SK-N-SH (cell line): Measurements from ENCODE around the gene MRPL9. TPM values are rescaled to one million over a fixed set of nuclear protein-coding genes. Genes with fewer than 3 reads are reported as not detected.

ENCODE experiments used
- CTCF ChIA-PET: fragments of 300-600, 350-600 bp; formaldehyde crosslinking; extraction: SDS; loops from one replicate; lab custom pipeline; 2021; lab: Yijun Ruan, JAX
- POLR2A ChIA-PET: fragments of 350-600 bp; sonication (Branson Sonifier 250); formaldehyde crosslinking; extraction: SDS; loops from one replicate; lab custom pipeline; 2020; ENCODE audit warnings: antibody characterized with exemption, inconsistent platforms; lab: Yijun Ruan, JAX
- DNase-seq: peaks from one replicate; pipeline ENCODE4 v3.0.0; 2012
- H2AFZ ChIP-seq: fragments of 200-600 bp; sonication (generic); 2 replicates; pipeline ENCODE4 v1.8.1; 2016; ENCODE audit warnings: antibody characterized with exemption, mild to moderate bottlenecking, low read depth
- H3F3A ChIP-seq: fragments of 200-600 bp; sonication (generic); replicated peaks from 2 replicates; pipeline ENCODE3; 2016; ENCODE audit warnings: antibody characterized with exemption, mild to moderate bottlenecking; ENCODE audit not compliant: insufficient read depth
- H3K27ac ChIP-seq, 2 experiments: fragments of 200-500 bp in 1 of 2; fragments of 200-600 bp in 1 of 2; sonication (Bioruptor generic) in 1 of 2; sonication (generic), shearing (Covaris generic) in 1 of 2; 2 replicates each; pipeline versions ENCODE4 v1.5.1 to v1.6.1; 2014 to 2016; ENCODE audit warnings: low read depth in 2 of 2, inconsistent platforms in 1 of 2, low read length in 1 of 2, mild to moderate bottlenecking in 1 of 2, mixed read lengths in 1 of 2
- H3K27me3 ChIP-seq: fragments of 200-600 bp; sonication (generic), shearing (Covaris generic); 2 replicates; pipeline ENCODE4 v1.6.1; 2016; ENCODE audit warnings: mixed run types; ENCODE audit not compliant: insufficient read depth
- H3K36me3 ChIP-seq, 2 experiments: fragments of 200-500 bp in 1 of 2; fragments of 200-600 bp in 1 of 2; sonication (Bioruptor generic) in 1 of 2; sonication (generic) in 1 of 2; replicated peaks in 1 of 2; 2 replicates each; pipeline versions ENCODE3 to v1.5.1; 2014 to 2016; ENCODE audit warnings: low read length in 1 of 2, mild to moderate bottlenecking in 1 of 2; ENCODE audit not compliant: insufficient read depth in 2 of 2, control insufficient read depth in 1 of 2
- H3K4me1 ChIP-seq, 2 experiments: fragments of 200-500 bp in 1 of 2; fragments of 200-600 bp in 1 of 2; sonication (Bioruptor generic) in 1 of 2; sonication (generic), shearing (Covaris generic) in 1 of 2; 2 replicates each; pipeline versions ENCODE4 v1.5.1 to v1.6.1; 2014 to 2016; ENCODE audit warnings: low read depth in 1 of 2, low read length in 1 of 2, mixed run types in 1 of 2; ENCODE audit not compliant: insufficient read depth in 2 of 2, control insufficient read depth in 1 of 2
- H3K4me2 ChIP-seq: fragments of 200-600 bp; sonication (generic), shearing (Covaris generic); 2 replicates; pipeline ENCODE4 v1.6.1; 2017; ENCODE audit warnings: mixed run types
- H3K4me3 ChIP-seq, 2 experiments: fragments of 200-500 bp in 1 of 2; fragments of 200-600 bp in 1 of 2; sonication (Bioruptor generic) in 1 of 2; sonication (generic), shearing (Covaris generic) in 1 of 2; 2 replicates each; pipeline versions ENCODE4 v1.5.1 to v1.8.1; 2014 to 2016; ENCODE audit warnings: low read depth in 2 of 2, inconsistent platforms in 1 of 2, low read length in 1 of 2, mild to moderate bottlenecking in 1 of 2, mixed read lengths in 1 of 2, moderate library complexity in 1 of 2
- H3K79me2 ChIP-seq: fragments of 200-600 bp; sonication (generic); 2 replicates; pipeline ENCODE4 v1.8.1; 2017; ENCODE audit warnings: mild to moderate bottlenecking; ENCODE audit not compliant: insufficient read depth
- H3K9ac ChIP-seq: fragments of 200-600 bp; sonication (generic); 2 replicates; pipeline ENCODE4 v1.6.1; 2017; ENCODE audit warnings: mixed run types
- H3K9me2 ChIP-seq: fragments of 200-600 bp; sonication (generic); 2 replicates; pipeline ENCODE4 v1.6.1; 2017; ENCODE audit warnings: mixed run types
- H3K9me3 ChIP-seq: fragments of 200-600 bp; sonication (generic); 2 replicates; pipeline ENCODE4 v1.6.1; 2017; ENCODE audit warnings: mixed run types, mild to moderate bottlenecking, moderate library complexity
- H4K20me1 ChIP-seq: fragments of 200-600 bp; sonication (generic); 2 replicates; pipeline ENCODE4 v1.6.1; 2017; ENCODE audit warnings: mild to moderate bottlenecking, mixed run types; ENCODE audit not compliant: insufficient read depth
- CHD2 ChIP-seq: fragments of 150-350 bp; IDR thresholded peaks from 2 replicates; pipeline ENCODE4 v1.6.1; 2018; ENCODE audit warnings: low read length; ENCODE audit not compliant: partially characterized antibody
- CTCF ChIP-seq: fragments of 200-600 bp; sonication (generic); IDR thresholded peaks from 2 replicates; pipeline ENCODE4 v1.6.1; 2017; ENCODE audit warnings: antibody characterized with exemption, mild to moderate bottlenecking, moderate library complexity
- FOSL2 ChIP-seq: IDR thresholded peaks from 2 replicates; pipeline ENCODE4 v1.4.0; 2012; ENCODE audit warnings: low read depth, mild to moderate bottlenecking, moderate library complexity, borderline replicate concordance
- GABPA ChIP-seq: IDR thresholded peaks from 2 replicates; pipeline ENCODE4 v1.4.0; 2012; ENCODE audit warnings: low read depth, mild to moderate bottlenecking
- MAX ChIP-seq: IDR thresholded peaks from 2 replicates; pipeline ENCODE4 v1.4.0; 2012; ENCODE audit warnings: low read depth
- MEF2A ChIP-seq: IDR thresholded peaks from 2 replicates; pipeline ENCODE4 v1.4.0; 2012; ENCODE audit warnings: low read depth, borderline replicate concordance
- NFIC ChIP-seq: IDR thresholded peaks from 2 replicates; pipeline ENCODE4 v1.4.0; 2012; ENCODE audit warnings: borderline replicate concordance
- PBX3 ChIP-seq: IDR thresholded peaks from 2 replicates; pipeline ENCODE4; 2012
- POLR2AphosphoS5 ChIP-seq: IDR thresholded peaks from 2 replicates; pipeline ENCODE4 v1.6.1; 2012; ENCODE audit warnings: low read depth, low read length
- RCOR1 ChIP-seq: fragments of 150-350 bp; IDR thresholded peaks from 2 replicates; pipeline ENCODE4 v1.6.1; 2017; ENCODE audit warnings: antibody characterized with exemption, low read length
- SIN3A ChIP-seq: IDR thresholded peaks from 2 replicates; pipeline ENCODE4 v1.6.1; 2012; ENCODE audit warnings: low read depth, mild to moderate bottlenecking, low read length, moderate library complexity, borderline replicate concordance
- SMC3 ChIP-seq: IDR thresholded peaks from 2 replicates; pipeline ENCODE4 v1.6.1; 2012; ENCODE audit warnings: low read depth, low read length, improper control_type of control experiment
- USF2 ChIP-seq: fragments of 150-350 bp; IDR thresholded peaks from 2 replicates; pipeline ENCODE4 v1.6.1; 2017; ENCODE audit warnings: antibody characterized with exemption, low read length, low read depth, borderline replicate concordance
- ZBTB33 ChIP-seq: IDR thresholded peaks from 2 replicates; pipeline ENCODE4 v1.4.0; 2012; ENCODE audit warnings: low read depth, borderline replicate concordance
- WGBS: methylation state at CpG from one replicate; pipeline ENCODE4 v1.1.6; 2017; ENCODE audit warnings: low lambda C conversion rate; 5-methylcytosine and 5-hydroxymethylcytosine counted together
- polyA plus RNA-seq, 3 experiments: library from polyadenylated mRNA; depleted of rRNA; stranded (reverse); fragments of >200 nt; gene quantifications; 2 replicates each; pipeline ENCODE4 v1.2.3, GENCODE V29; 2012

Gene MRPL9
- polyA plus RNA-seq, 1 of the 3 experiments (the other 2 are of a cell fraction): 76.2 TPM

GRCh38 chr1:151787689-151788088 lies 24.4 kb upstream of the MRPL9 start:
- no peaks in the 10 kb centered on the region for H3K9me2 ChIP-seq
- H3K27me3 ChIP-seq: no peaks in the 10 kb centered on the region
- CTCF ChIA-PET: interaction anchor here (0.9 kb wide), 1 partner anchor 95 kb away, joined by 3 read pairs; no protein-coding TSS in a partner anchor
- H3K9me3 ChIP-seq: no peaks in the 10 kb centered on the region
- no peak overlapping the region for H3K4me2 ChIP-seq
- H4K20me1 ChIP-seq: no peaks in the 10 kb centered on the region
- POLR2A ChIA-PET: interaction anchor here (0.6 kb wide), 1 partner anchor 248 kb away, joined by 4 read pairs; no protein-coding TSS in a partner anchor
- no peak for TF ChIP-seq MEF2A
- no peak for TF ChIP-seq GABPA
- no peak for TF ChIP-seq NFIC
- TF ChIP-seq USF2: no peak
- no peak for TF ChIP-seq PBX3
- TF ChIP-seq SIN3A: no peak
- no peak for TF ChIP-seq FOSL2
- no peak for TF ChIP-seq SMC3
- TF ChIP-seq, all 33 proteins: peak for 0
- Histone ChIP-seq H3F3A (peaks cover 3% of the 10 kb centered on the region), H3K9ac (no peak overlapping the region), H3K4me1 (peaks cover 0 to 5% of the 10 kb centered on the region in 2 experiments; a peak in 2 of 4 replicates), H3K79me2 (no peaks in the 10 kb centered on the region), H2AFZ (no peak overlapping the region), H3K36me3 (no peaks in the 10 kb centered on the region), H3K27ac (no peak overlapping the region), H3K4me3 (no peak overlapping the region)
- 70% methylated on average over 3 of the region's 3 CpGs for WGBS
- DNase-seq: no peak

GRCh38 chr1:151783796-151784195 lies 20.5 kb upstream of the MRPL9 start:
- no peak overlapping the region for H3K9ac ChIP-seq
- no peaks in the 10 kb centered on the region for H3K27me3 ChIP-seq
- H3K9me2 ChIP-seq: no peaks in the 10 kb centered on the region
- H3K4me2 ChIP-seq: no peak overlapping the region
- H3K4me1 ChIP-seq: peaks cover 0 to 1% of the 10 kb centered on the region in 2 experiments; a peak in 1 of 4 replicates
- no peaks in the 10 kb centered on the region for H3F3A ChIP-seq
- H3K9me3 ChIP-seq: no peaks in the 10 kb centered on the region
- TF ChIP-seq FOSL2 (no peak), PBX3 (no peak), SIN3A (no peak), CHD2 (no peak), CTCF (no peak), ZBTB33 (no peak), RCOR1 (no peak), SMC3 (no peak), MAX (no peak), POLR2AphosphoS5 (no peak)
- TF ChIP-seq, all 33 proteins: peak for 0
- Histone ChIP-seq H3K4me3 (no peak overlapping the region), H3K36me3 (peaks cover 0 to 13% of the 10 kb centered on the region in 2 experiments), H4K20me1 (no peaks in the 10 kb centered on the region), H3K27ac (no peak overlapping the region), H3K79me2 (no peaks in the 10 kb centered on the region), H2AFZ (no peak overlapping the region)
- WGBS: 79% methylated on average over 2 of the region's 2 CpGs
- no peak for DNase-seq
- CTCF ChIA-PET: no interaction called here
- POLR2A ChIA-PET: interaction anchor here (0.5 kb wide), 1 partner anchor 12 kb away, joined by 4 read pairs; no protein-coding TSS in a partner anchor
